ENCODE results near the gene ATOSB. TPM values are rescaled to one million over a fixed set of nuclear protein-coding genes. Genes with fewer than 3 reads are reported as not detected.

The ATOSB gene
- total RNA-seq, 4 donors from 2014 or later: 7.8 to 21.0 (median 11.8) TPM

- no peak overlapping the region for H3K27ac ChIP-seq
- no peaks in the 10 kb centered on the region for H3K4me1 ChIP-seq
- no peak overlapping the region for H3K4me3 ChIP-seq (replicated peaks in 1 of 3)
- intact Hi-C loops (cut with DNase I): no loop called here
- TF ChIP-seq POLR2A (IDR thresholded peaks at IDR 0.05): no peak
- TF ChIP-seq, protein P1, sequence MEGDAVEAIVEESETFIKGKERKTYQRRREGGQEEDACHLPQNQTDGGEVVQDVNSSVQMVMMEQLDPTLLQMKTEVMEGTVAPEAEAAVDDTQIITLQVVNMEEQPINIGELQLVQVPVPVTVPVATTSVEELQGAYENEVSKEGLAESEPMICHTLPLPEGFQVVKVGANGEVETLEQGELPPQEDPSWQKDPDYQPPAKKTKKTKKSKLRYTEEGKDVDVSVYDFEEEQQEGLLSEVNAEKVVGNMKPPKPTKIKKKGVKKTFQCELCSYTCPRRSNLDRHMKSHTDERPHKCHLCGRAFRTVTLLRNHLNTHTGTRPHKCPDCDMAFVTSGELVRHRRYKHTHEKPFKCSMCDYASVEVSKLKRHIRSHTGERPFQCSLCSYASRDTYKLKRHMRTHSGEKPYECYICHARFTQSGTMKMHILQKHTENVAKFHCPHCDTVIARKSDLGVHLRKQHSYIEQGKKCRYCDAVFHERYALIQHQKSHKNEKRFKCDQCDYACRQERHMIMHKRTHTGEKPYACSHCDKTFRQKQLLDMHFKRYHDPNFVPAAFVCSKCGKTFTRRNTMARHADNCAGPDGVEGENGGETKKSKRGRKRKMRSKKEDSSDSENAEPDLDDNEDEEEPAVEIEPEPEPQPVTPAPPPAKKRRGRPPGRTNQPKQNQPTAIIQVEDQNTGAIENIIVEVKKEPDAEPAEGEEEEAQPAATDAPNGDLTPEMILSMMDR (IDR thresholded peaks at IDR 0.05): no peak
- H3K9me3 ChIP-seq: no peaks in the 10 kb centered on the region
- no peak for DNase-seq
- no peaks in the 10 kb centered on the region for H3K27me3 ChIP-seq
- peaks cover 57 to 64% of the 10 kb centered on the region in 2 donors for H3K36me3 ChIP-seq
- WGBS, 2 donors: 97 to 98% methylated on average over 14 of the region's 14 CpGs
Observed at GRCh38 chr9:35054871-35055644, 60.6 kb downstream of the ATOSB start.

DNA sequence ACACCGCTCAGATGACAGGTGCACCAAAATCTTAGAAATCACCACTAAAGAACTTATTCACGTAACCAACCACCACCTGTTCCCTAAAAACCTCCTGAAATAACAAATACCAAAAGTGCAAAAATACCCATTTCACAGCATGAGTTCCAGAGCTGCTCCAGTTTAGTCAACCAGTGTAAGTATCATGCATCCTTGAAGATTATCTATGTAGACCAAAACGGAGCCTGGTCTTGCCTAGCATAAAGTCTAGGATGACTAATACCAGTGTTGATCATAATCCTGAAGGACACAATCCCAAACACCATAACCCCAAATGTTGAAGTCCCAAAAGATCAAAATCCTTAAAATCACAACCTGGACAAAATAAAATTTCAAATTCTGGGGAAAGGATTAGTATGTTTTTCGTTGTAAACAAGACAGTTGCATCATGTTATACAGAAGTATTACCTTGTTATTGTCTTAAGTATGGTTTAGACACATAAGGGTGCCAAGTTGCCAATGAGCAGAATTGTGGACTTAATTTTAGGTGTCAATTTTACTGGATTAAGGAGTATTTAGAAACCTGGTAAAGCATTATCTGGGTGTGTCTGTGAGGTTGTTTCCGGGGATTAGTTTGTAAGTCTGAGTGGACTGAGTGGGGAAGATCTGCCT is 61.4 kb downstream of the ATOSB start:
- Histone ChIP-seq H3K36me3 (peaks cover 52 to 63% of the 10 kb centered on the region in 2 donors), H3K9me3 (no peaks in the 10 kb centered on the region), H3K4me3 (replicated peaks in 1 of 3) (no peak overlapping the region), H3K4me1 (no peaks in the 10 kb centered on the region), H3K27ac (no peak overlapping the region), H3K27me3 (no peaks in the 10 kb centered on the region)
- intact Hi-C loops (cut with DNase I): no loop called here
- TF ChIP-seq, protein P1 (IDR thresholded peaks at IDR 0.05): no peak
- TF ChIP-seq POLR2A (IDR thresholded peaks at IDR 0.05): no peak
- WGBS, 2 donors: 67 to 77% methylated on average over 5 of the region's 5 CpGs
- no peak for DNase-seq

Other genes starting within 250 kb of the ATOSB start
- 1 to 10 TPM in 3 of 4 donors, under 1 TPM in 1; 0.67 to 2.1 (median 1.4) TPM for gene PHF24, start 157.6 kb downstream of the ATOSB start, total RNA-seq
- gene DNAJB5, start 126.1 kb downstream of the ATOSB start, total RNA-seq: 10 to 100 TPM; 11.8 to 18.7 (median 16.5) TPM
- gene VCP, start 43.2 kb downstream of the ATOSB start, total RNA-seq: 100 to 1,000 TPM; 150 to 260 (median 233) TPM
- 10 to 100 TPM in 3 of 4 donors, 1 to 10 TPM in 1; 8.6 to 13.8 (median 11.8) TPM for gene FANCG, start 35.9 kb downstream of the ATOSB start, total RNA-seq
- gene PIGO, start 19.3 kb downstream of the ATOSB start, total RNA-seq: 10 to 100 TPM; 20.8 to 50.5 (median 39.4) TPM
- 100 to 1,000 TPM in 1 of 4 donors, 10 to 100 TPM in 3; 72.5 to 130 (median 99.8) TPM for gene STOML2, start 12.7 kb downstream of the ATOSB start, total RNA-seq
- 10 to 100 TPM; 19.1 to 46.9 (median 35.1) TPM for gene UNC13B, start 46.1 kb upstream of the ATOSB start, total RNA-seq

Measured in thyroid gland (tissue), 4 donors.